GM04504 (cell line): ENCODE measurements around the gene CYP24A1.

Source experiments
- DNase-seq: peaks from one replicate; pipeline ENCODE4 v3.0.0-alpha.2; 2012; ENCODE audit warnings: low read depth

Gene CYP24A1

GRCh38 chr20:54203281-54203680 is 29.5 kb upstream of the CYP24A1 start:
- no peak for DNase-seq

GRCh38 chr20:54201268-54201846 is 27.6 kb upstream of the CYP24A1 start:
- no peak for DNase-seq

GRCh38 chr20:54200487-54201267 is 26.9 kb upstream of the CYP24A1 start:
- no peak for DNase-seq

- peak; percentile 35 for DNase-seq
Measured at GRCh38 chr20:54199721-54200176, 26.0 kb upstream of the CYP24A1 start.

- no peak for DNase-seq
Measured at GRCh38 chr20:54199283-54199682, 25.5 kb upstream of the CYP24A1 start.

GRCh38 chr20:54197621-54198604 is 24.1 kb upstream of the CYP24A1 start:
- peak; percentile 55 for DNase-seq

GRCh38 chr20:54195483-54196472 is 22.0 kb upstream of the CYP24A1 start:
- no peak for DNase-seq

GRCh38 chr20:54194724-54195438 is 21.1 kb upstream of the CYP24A1 start:
- no peak for DNase-seq

- no peak for DNase-seq
Measured at GRCh38 chr20:54193817-54194216, 20.0 kb upstream of the CYP24A1 start.

GRCh38 chr20:54190217-54190616 is 16.4 kb upstream of the CYP24A1 start:
- no peak for DNase-seq

GRCh38 chr20:54189630-54190029 is 15.8 kb upstream of the CYP24A1 start:
- no peak for DNase-seq

- DNase-seq = no peak
Measured at GRCh38 chr20:54188132-54188849, 14.5 kb upstream of the CYP24A1 start.

- no peak for DNase-seq
Measured at GRCh38 chr20:54184904-54185626, 11.3 kb upstream of the CYP24A1 start.

GRCh38 chr20:54184071-54184470 is 10.3 kb upstream of the CYP24A1 start:
- DNase-seq = no peak

- DNase-seq = no peak
Measured at GRCh38 chr20:54180931-54181330, 7.1 kb upstream of the CYP24A1 start.

GRCh38 chr20:54179946-54180345 is 6.2 kb upstream of the CYP24A1 start:
- DNase-seq = no peak

- DNase-seq = no peak
Measured at GRCh38 chr20:54178256-54178655, 4.5 kb upstream of the CYP24A1 start.

GRCh38 chr20:54177378-54177777 is 3.6 kb upstream of the CYP24A1 start:
- DNase-seq = no peak

GRCh38 chr20:54176610-54177009 is 2.8 kb upstream of the CYP24A1 start:
- no peak for DNase-seq
